Activated T-helper 1 cell treated with anti-CD3 and anti-CD28 coated beads, Interleukin-12 subunit alpha, Interleukin-12 subunit beta, Interleukin-2, Interleukin-4 antibody, amounts not matched to agents 30 ng/mL and 10 ng/mL and 1 ng/mL, durations not matched to agents 14 hours and 24 hours and 36 hours (primary cell): ENCODE data around the gene FBXL20. TPM values are rescaled to one million over a fixed set of nuclear protein-coding genes. Genes with fewer than 3 reads are reported as not detected.
A peak's percentile ranks its signal among the peaks of the same experiment; 100 is the strongest.
"Not testable (repeated sequence)": the region's sequence is repeated elsewhere in the genome, so short reads cannot be mapped to it uniquely, and the experiment has no call there.

ENCODE experiments used
- DNase-seq: peaks from one replicate; pipeline ENCODE4 v3.0.0; 2021; ENCODE audit warnings: low spot score
- H3K27ac Mint-ChIP-seq: one replicate; pipeline ENCODE4 v1.8.0; 2021; ENCODE audit warnings: mild to moderate bottlenecking, mixed read lengths
- H3K27me3 Mint-ChIP-seq: one replicate; pipeline ENCODE4 v1.8.0; 2022; ENCODE audit warnings: mild to moderate bottlenecking, moderate library complexity, mixed read lengths; ENCODE audit not compliant: insufficient read depth
- H3K36me3 Mint-ChIP-seq: one replicate; pipeline ENCODE4 v1.8.0; 2021; ENCODE audit warnings: low read depth, mixed read lengths
- H3K4me1 Mint-ChIP-seq: one replicate; pipeline ENCODE4 v1.8.0; 2021; ENCODE audit warnings: low read depth, mixed read lengths
- H3K4me3 Mint-ChIP-seq: one replicate; pipeline ENCODE4 v1.8.0; 2021; ENCODE audit warnings: mild to moderate bottlenecking, moderate library complexity, mixed read lengths
- H3K9me3 Mint-ChIP-seq: one replicate; pipeline ENCODE4 v1.8.0; 2021; ENCODE audit warnings: mixed read lengths
- intact Hi-C: fragments of 100-400 bp; cut with micrococcal nuclease; formaldehyde crosslinking; loops from one replicate; pipeline ENCODE4 v1.15.1; 2024
- total RNA-seq: library from RNA; stranded (reverse); gene quantifications from 2 replicates; pipeline ENCODE4 v1.2.3, GENCODE V29; 2022

Gene FBXL20
- total RNA-seq, 1 donor from 2014 or later, result 20.1 TPM

- intact Hi-C loops, result no loop called here
- no peak overlapping the region for H3K4me3 Mint-ChIP-seq
- peaks cover 3% of the 10 kb centered on the region for H3K27me3 Mint-ChIP-seq
- H3K9me3 Mint-ChIP-seq, result no peaks in the 10 kb centered on the region
- no peak overlapping the region for H3K27ac Mint-ChIP-seq
- H3K4me1 Mint-ChIP-seq, result no peaks in the 10 kb centered on the region
- no peak for DNase-seq
- H3K36me3 Mint-ChIP-seq, result peaks cover 10% of the 10 kb centered on the region
Observed at GRCh38 chr17:39251997-39252396, 149.4 kb downstream of the FBXL20 start.

- H3K27me3 Mint-ChIP-seq, H3K9me3 Mint-ChIP-seq, H3K4me3 Mint-ChIP-seq, H3K4me1 Mint-ChIP-seq, intact Hi-C loops, H3K27ac Mint-ChIP-seq, H3K36me3 Mint-ChIP-seq, DNase-seq: not testable (repeated sequence)
Observed at GRCh38 chr17:39250076-39250475, 151.3 kb downstream of the FBXL20 start.

GRCh38 chr17:39246274-39246673 lies 155.2 kb downstream of the FBXL20 start:
- intact Hi-C loops, result no loop called here
- no peak overlapping the region for H3K4me3 Mint-ChIP-seq
- peaks cover 6% of the 10 kb centered on the region for H3K27me3 Mint-ChIP-seq
- H3K9me3 Mint-ChIP-seq, result no peaks in the 10 kb centered on the region
- no peak overlapping the region for H3K27ac Mint-ChIP-seq
- H3K4me1 Mint-ChIP-seq, result no peaks in the 10 kb centered on the region
- no peak for DNase-seq
- no peaks in the 10 kb centered on the region for H3K36me3 Mint-ChIP-seq

- peaks cover 6% of the 10 kb centered on the region for H3K27me3 Mint-ChIP-seq
- H3K27ac Mint-ChIP-seq, result no peak overlapping the region
- peaks cover under 1% of the 10 kb centered on the region for H3K4me1 Mint-ChIP-seq
- intact Hi-C loops, result loop anchor here (1.0 to 2.0 kb wide), 5 partner anchors 10 to 262 kb away; no protein-coding TSS in a partner anchor
- no peaks in the 10 kb centered on the region for H3K9me3 Mint-ChIP-seq
- no peaks in the 10 kb centered on the region for H3K36me3 Mint-ChIP-seq
- no peak overlapping the region for H3K4me3 Mint-ChIP-seq
- peak; percentile 73 for DNase-seq
Observed at GRCh38 chr17:39244600-39245570, 156.5 kb downstream of the FBXL20 start.

GRCh38 chr17:39244016-39244599 lies 157.3 kb downstream of the FBXL20 start:
- H3K27ac Mint-ChIP-seq, result no peak overlapping the region
- no peak for DNase-seq

GRCh38 chr17:39243155-39243554 lies 158.3 kb downstream of the FBXL20 start:
- H3K9me3 Mint-ChIP-seq, result no peaks in the 10 kb centered on the region
- no peak for DNase-seq
- intact Hi-C loops, result no loop called here
- no peak overlapping the region for H3K27ac Mint-ChIP-seq
- peaks cover 11% of the 10 kb centered on the region for H3K27me3 Mint-ChIP-seq
- peaks cover 7% of the 10 kb centered on the region for H3K4me1 Mint-ChIP-seq
- no peaks in the 10 kb centered on the region for H3K36me3 Mint-ChIP-seq
- H3K4me3 Mint-ChIP-seq, result no peak overlapping the region

More at GRCh38 chr17:39244016-39244599, 157.3 kb downstream of the FBXL20 start:
- Mint-ChIP-seq H3K4me3 (no peak overlapping the region), H3K36me3 (no peaks in the 10 kb centered on the region), H3K27me3 (peaks cover 8% of the 10 kb centered on the region), H3K4me1 (peaks cover 7% of the 10 kb centered on the region), H3K9me3 (no peaks in the 10 kb centered on the region)
- intact Hi-C loops, result loop anchor here (1.0 to 2.0 kb wide), 5 partner anchors 9 to 261 kb away; no protein-coding TSS in a partner anchor

GRCh38 chr17:39240631-39241030 lies 160.8 kb downstream of the FBXL20 start:
- Mint-ChIP-seq H3K27ac (no peak overlapping the region), H3K36me3 (no peaks in the 10 kb centered on the region), H3K9me3 (no peaks in the 10 kb centered on the region), H3K4me3 (no peak overlapping the region), H3K4me1 (peaks cover 9% of the 10 kb centered on the region), H3K27me3 (peaks cover 8% of the 10 kb centered on the region)
- intact Hi-C loops, result no loop called here
- DNase-seq, result no peak

- peaks cover 13% of the 10 kb centered on the region for H3K4me1 Mint-ChIP-seq
- no peak overlapping the region for H3K27ac Mint-ChIP-seq
Observed at GRCh38 chr17:39239640-39240314, 161.6 kb downstream of the FBXL20 start.

GRCh38 chr17:39238311-39238972 lies 163.0 kb downstream of the FBXL20 start:
- H3K27ac Mint-ChIP-seq, result no peak overlapping the region
- intact Hi-C loops, result no loop called here
- peaks cover 13% of the 10 kb centered on the region for H3K4me1 Mint-ChIP-seq
- H3K4me3 Mint-ChIP-seq, result no peak overlapping the region
- no peak for DNase-seq
- no peaks in the 10 kb centered on the region for H3K9me3 Mint-ChIP-seq
- peaks cover 8% of the 10 kb centered on the region for H3K27me3 Mint-ChIP-seq
- H3K36me3 Mint-ChIP-seq, result no peaks in the 10 kb centered on the region

More at GRCh38 chr17:39239640-39240314, 161.6 kb downstream of the FBXL20 start:
- H3K9me3 Mint-ChIP-seq, result no peaks in the 10 kb centered on the region
- no peak overlapping the region for H3K4me3 Mint-ChIP-seq
- no peaks in the 10 kb centered on the region for H3K36me3 Mint-ChIP-seq
- intact Hi-C loops, result loop anchor here (1.0 kb wide), 1 partner anchor 32 kb away; no protein-coding TSS in a partner anchor
- peak; percentile 50 for DNase-seq
- peaks cover 8% of the 10 kb centered on the region for H3K27me3 Mint-ChIP-seq

GRCh38 chr17:39237586-39237985 lies 163.8 kb downstream of the FBXL20 start:
- no peak overlapping the region for H3K27ac Mint-ChIP-seq
- peaks cover 8% of the 10 kb centered on the region for H3K27me3 Mint-ChIP-seq

GRCh38 chr17:39236981-39237441 lies 164.4 kb downstream of the FBXL20 start:
- no peak overlapping the region for H3K4me3 Mint-ChIP-seq
- peaks cover 16% of the 10 kb centered on the region for H3K4me1 Mint-ChIP-seq
- H3K27me3 Mint-ChIP-seq, result peaks cover 7% of the 10 kb centered on the region
- no peak overlapping the region for H3K27ac Mint-ChIP-seq
- intact Hi-C loops, result no loop called here
- DNase-seq, result no peak
- H3K36me3 Mint-ChIP-seq, result no peaks in the 10 kb centered on the region
- no peaks in the 10 kb centered on the region for H3K9me3 Mint-ChIP-seq

More at GRCh38 chr17:39237586-39237985, 163.8 kb downstream of the FBXL20 start:
- no peak for DNase-seq
- Mint-ChIP-seq H3K4me3 (no peak overlapping the region), H3K36me3 (no peaks in the 10 kb centered on the region), H3K4me1 (peaks cover 13% of the 10 kb centered on the region), H3K9me3 (no peaks in the 10 kb centered on the region)
- intact Hi-C loops, result no loop called here

- H3K4me1 Mint-ChIP-seq, result peaks cover 21% of the 10 kb centered on the region
- intact Hi-C loops, result no loop called here
- no peaks in the 10 kb centered on the region for H3K9me3 Mint-ChIP-seq
- H3K36me3 Mint-ChIP-seq, result no peaks in the 10 kb centered on the region
- no peak overlapping the region for H3K4me3 Mint-ChIP-seq
- H3K27ac Mint-ChIP-seq, result no peak overlapping the region
- peaks cover 5% of the 10 kb centered on the region for H3K27me3 Mint-ChIP-seq
- no peak for DNase-seq
Observed at GRCh38 chr17:39236450-39236927, 164.9 kb downstream of the FBXL20 start.
